Activated B cell treated with CpG ODN at 0.5 μM for 24 hours (primary cell): ENCODE measurements around the gene FIBCD1. TPM values are rescaled to one million over a fixed set of nuclear protein-coding genes. Genes with fewer than 3 reads are reported as not detected.
"Not testable (repeated sequence)": the region's sequence is repeated elsewhere in the genome, so short reads cannot be mapped to it uniquely, and the experiment has no call there.

Experiments used
- ATAC-seq: fragments of 200-7000 bp; cut with Tn5 transposase; one replicate; pipeline ENCODE4 v1.10.0; 2021; ENCODE audit warnings: low read depth, mild to moderate bottlenecking, moderate library complexity
- CTCF ChIA-PET: fragments of 350-600 bp; sonication (Branson Sonifier 250); formaldehyde crosslinking; loops from one replicate; lab custom pipeline; 2021; ENCODE audit warnings: antibody characterized with exemption; lab: Charles Lee
- POLR2A ChIA-PET: fragments of 350-600 bp; sonication (Branson Sonifier 250); formaldehyde crosslinking; loops from one replicate; lab custom pipeline; 2021; ENCODE audit warnings: antibody characterized with exemption; lab: Charles Lee
- DNase-seq: peaks from one replicate; pipeline ENCODE4 v3.0.0; 2022
- H3K27ac Mint-ChIP-seq: one replicate; pipeline ENCODE4 v1.8.0; 2020; ENCODE audit warnings: mixed read lengths
- H3K27me3 Mint-ChIP-seq: one replicate; pipeline ENCODE4 v1.8.0; 2021; ENCODE audit warnings: mixed read lengths
- H3K36me3 Mint-ChIP-seq: one replicate; pipeline ENCODE4 v1.8.0; 2021; ENCODE audit warnings: low read depth, mixed read lengths
- H3K4me1 Mint-ChIP-seq: one replicate; pipeline ENCODE4 v1.8.0; 2021; ENCODE audit warnings: mixed read lengths
- H3K4me3 Mint-ChIP-seq: one replicate; pipeline ENCODE4 v1.8.0; 2020; ENCODE audit warnings: mild to moderate bottlenecking, mixed read lengths
- H3K9me3 Mint-ChIP-seq: one replicate; pipeline ENCODE4 v1.8.0; 2020; ENCODE audit warnings: mixed read lengths
- intact Hi-C: fragments of 100-400 bp; cut with micrococcal nuclease; formaldehyde crosslinking; loops from one replicate; pipeline ENCODE4 v1.15.1; 2024
- total RNA-seq: library from RNA; stranded (reverse); gene quantifications from 2 replicates; pipeline ENCODE4 v1.2.3, GENCODE V29; 2022
- TF ChIP-seq, protein P1 (sequence below): fragments of 200-600 bp; IDR thresholded peaks from one replicate; pipeline ENCODE4 v1.8.0; 2022; ENCODE audit warnings: antibody characterized with exemption, mild to moderate bottlenecking

The FIBCD1 gene
- total RNA-seq, 1 donor from 2014 or later: not detected

DNA sequence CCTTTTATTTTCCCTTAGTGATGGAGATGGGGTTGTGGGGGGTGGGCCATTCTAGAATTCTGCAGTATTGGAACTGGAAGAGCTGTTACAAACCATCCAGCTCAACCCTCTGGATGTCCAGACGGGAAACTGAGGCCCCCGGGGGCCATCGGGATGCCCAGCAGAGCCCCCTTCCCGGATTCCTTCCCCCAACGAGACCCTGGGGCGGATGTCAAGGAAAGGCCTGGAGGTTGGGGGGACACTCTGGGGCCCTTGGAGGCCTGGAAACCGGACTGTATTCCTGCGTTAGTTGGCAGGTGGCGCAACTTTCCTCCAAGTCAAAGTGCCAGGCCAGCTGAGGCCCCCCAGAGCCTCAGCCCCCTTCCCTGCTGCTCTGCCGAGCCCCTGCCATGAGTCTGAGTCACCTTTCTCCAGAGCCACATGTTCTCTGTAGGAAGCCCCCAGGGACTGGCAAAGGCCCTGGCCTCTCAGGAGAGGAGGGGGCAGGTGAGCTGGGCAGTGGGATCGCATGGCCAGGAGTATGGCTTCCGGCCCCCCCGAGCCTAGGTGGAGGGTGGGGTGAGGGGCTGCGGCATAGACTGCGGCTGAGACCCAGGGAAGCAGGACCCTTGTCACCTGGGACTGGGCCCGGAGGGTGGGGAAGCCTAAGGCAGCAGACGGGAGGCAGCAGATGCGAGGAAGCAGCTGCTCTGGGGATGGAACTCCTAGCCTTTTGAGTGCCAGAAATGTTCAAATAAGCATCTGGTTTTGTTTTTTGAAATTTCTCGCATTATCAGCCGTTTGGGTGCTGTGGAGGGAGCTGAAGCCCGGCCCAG lies 17.8 kb upstream of the FIBCD1 start:
- no peaks in the 10 kb centered on the region for H3K4me1 Mint-ChIP-seq
- H3K9me3 Mint-ChIP-seq: peaks cover 2% of the 10 kb centered on the region
- intact Hi-C loops: no loop called here
- DNase-seq: no peak
- POLR2A ChIA-PET: no interaction called here
- CTCF ChIA-PET: interaction anchor here (1.0 kb wide), 1 partner anchor 99 kb away, joined by 3 read pairs; no protein-coding TSS in a partner anchor
- no peak for ATAC-seq
- no peak overlapping the region for H3K4me3 Mint-ChIP-seq
- H3K36me3 Mint-ChIP-seq: no peaks in the 10 kb centered on the region
- H3K27ac Mint-ChIP-seq: no peak overlapping the region
- TF ChIP-seq, protein P1, sequence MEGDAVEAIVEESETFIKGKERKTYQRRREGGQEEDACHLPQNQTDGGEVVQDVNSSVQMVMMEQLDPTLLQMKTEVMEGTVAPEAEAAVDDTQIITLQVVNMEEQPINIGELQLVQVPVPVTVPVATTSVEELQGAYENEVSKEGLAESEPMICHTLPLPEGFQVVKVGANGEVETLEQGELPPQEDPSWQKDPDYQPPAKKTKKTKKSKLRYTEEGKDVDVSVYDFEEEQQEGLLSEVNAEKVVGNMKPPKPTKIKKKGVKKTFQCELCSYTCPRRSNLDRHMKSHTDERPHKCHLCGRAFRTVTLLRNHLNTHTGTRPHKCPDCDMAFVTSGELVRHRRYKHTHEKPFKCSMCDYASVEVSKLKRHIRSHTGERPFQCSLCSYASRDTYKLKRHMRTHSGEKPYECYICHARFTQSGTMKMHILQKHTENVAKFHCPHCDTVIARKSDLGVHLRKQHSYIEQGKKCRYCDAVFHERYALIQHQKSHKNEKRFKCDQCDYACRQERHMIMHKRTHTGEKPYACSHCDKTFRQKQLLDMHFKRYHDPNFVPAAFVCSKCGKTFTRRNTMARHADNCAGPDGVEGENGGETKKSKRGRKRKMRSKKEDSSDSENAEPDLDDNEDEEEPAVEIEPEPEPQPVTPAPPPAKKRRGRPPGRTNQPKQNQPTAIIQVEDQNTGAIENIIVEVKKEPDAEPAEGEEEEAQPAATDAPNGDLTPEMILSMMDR: no peak
- H3K27me3 Mint-ChIP-seq: peaks cover 2% of the 10 kb centered on the region

DNA sequence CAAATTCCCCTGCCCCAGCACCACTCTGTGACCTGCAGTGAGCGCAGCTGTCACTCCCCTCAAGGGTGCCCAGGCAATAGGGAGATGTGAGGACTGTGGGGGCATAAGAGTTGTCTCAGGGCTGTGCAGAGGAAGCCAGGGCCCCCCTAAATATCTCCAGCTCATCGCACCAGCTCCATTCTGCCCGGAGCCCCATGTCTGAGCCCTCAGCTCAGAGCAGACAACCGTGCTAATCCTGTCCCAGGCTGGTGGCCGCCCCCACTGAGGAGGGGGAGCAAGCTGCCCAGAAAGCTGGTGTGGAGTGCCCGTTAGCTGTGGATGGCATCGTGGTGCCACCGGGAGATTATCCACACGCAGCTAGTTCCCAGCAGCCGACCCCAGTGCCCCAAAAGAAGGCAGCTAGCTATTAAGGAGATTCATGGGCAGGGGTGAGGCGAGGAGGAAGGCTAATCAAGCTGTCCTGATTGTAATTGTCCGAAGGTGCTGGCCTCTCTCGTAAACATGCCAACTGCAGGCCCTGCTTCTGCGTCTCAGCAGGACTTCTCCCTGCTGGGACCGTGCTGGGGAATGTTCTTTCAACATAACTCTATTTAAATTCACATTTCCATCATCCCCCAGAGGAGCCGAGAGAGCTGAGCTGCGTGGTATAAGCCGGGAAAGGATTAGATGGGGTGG lies 17.0 kb upstream of the FIBCD1 start:
- ATAC-seq: no peak
- DNase-seq: no peak
- intact Hi-C loops: no loop called here
- H3K4me3 Mint-ChIP-seq: no peak overlapping the region
- H3K4me1 Mint-ChIP-seq: no peaks in the 10 kb centered on the region
- no peaks in the 10 kb centered on the region for H3K36me3 Mint-ChIP-seq
- H3K27ac Mint-ChIP-seq: no peak overlapping the region
- peaks cover 2% of the 10 kb centered on the region for H3K9me3 Mint-ChIP-seq
- TF ChIP-seq, protein P1: no peak
- CTCF ChIA-PET: interaction anchor here (1.0 kb wide), 1 partner anchor 100 kb away, joined by 3 read pairs; no protein-coding TSS in a partner anchor
- POLR2A ChIA-PET: no interaction called here
- peaks cover 4% of the 10 kb centered on the region for H3K27me3 Mint-ChIP-seq

DNA sequence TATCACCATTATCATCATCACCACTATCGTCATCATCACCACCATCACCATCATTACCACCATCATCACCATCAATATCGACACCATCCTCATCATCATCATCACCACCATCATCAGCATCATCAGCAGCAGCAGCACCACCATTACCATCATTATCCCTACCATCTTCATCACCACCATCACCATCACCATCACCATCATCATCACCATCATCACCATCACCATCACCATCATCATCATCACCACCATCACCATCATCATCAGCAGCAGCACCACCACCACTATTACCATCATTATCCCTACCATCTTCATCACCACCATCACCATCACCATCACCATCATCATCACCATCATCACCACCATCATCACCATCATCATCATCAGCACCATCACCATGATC lies 15.9 kb upstream of the FIBCD1 start:
- intact Hi-C loops, DNase-seq, CTCF ChIA-PET, H3K36me3 Mint-ChIP-seq, H3K9me3 Mint-ChIP-seq, POLR2A ChIA-PET, H3K4me3 Mint-ChIP-seq, H3K4me1 Mint-ChIP-seq, H3K27me3 Mint-ChIP-seq, H3K27ac Mint-ChIP-seq, ATAC-seq: not testable (repeated sequence)

DNA sequence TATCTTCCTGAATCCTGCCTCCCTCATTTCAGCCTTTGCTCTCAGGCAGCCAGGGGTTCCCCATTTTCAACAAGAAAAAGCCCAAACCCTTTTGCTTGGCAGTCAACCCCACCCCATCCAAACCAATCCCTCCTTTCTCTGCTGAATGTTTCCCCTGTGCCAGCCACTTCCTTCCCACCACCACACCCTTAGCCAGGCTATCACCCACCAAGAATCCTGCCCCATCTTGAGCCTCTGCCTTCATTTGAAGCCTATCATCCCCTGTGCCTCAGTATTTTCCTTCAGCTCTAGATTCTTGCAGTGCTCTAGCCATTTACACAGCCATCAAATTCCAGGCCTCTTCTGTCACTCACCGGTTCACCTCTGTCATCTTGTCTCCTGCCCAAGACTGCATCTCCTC lies 15.3 kb upstream of the FIBCD1 start:
- POLR2A ChIA-PET: no interaction called here
- ATAC-seq (no peak), DNase-seq (no peak)
- intact Hi-C loops: no loop called here
- peaks cover 7% of the 10 kb centered on the region for H3K9me3 Mint-ChIP-seq
- peaks cover 14% of the 10 kb centered on the region for H3K27me3 Mint-ChIP-seq
- H3K27ac Mint-ChIP-seq: no peak overlapping the region
- TF ChIP-seq, protein P1: no peak
- H3K4me1 Mint-ChIP-seq: no peaks in the 10 kb centered on the region
- H3K4me3 Mint-ChIP-seq: no peak overlapping the region
- no peaks in the 10 kb centered on the region for H3K36me3 Mint-ChIP-seq
- CTCF ChIA-PET: no interaction called here

DNA sequence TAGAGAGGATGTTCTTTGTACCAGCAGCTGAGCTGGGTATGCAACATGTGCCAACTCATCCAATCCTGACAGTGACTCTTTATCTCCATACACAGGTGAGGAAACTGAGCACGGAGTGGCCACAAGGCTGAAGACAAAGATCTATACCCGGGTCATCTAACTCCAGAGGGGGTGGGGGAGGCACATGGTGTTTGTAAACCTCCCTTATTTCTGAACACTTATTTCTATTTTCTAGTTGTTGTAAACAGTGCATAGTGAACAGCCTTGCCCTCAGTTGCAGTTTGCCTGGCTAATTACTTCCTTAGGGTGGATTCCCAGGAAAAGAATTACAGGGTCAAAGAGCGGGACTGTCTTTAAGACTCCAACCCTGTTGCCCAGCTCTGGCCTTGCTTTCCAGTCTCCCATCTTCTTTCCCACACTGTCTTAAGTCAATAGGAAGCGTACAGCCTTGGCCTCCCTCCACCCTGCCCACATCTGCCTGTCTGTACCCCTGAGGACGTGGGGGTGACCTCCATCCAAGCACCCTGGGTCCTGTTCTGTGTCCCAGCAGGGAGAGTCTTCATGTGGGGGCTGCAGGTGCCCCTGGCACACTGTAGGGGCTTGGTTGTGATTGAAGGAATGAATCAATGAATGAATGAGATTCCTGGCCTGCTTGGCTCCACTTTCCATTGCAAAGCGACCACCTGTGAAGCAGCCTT lies 13.2 kb upstream of the FIBCD1 start:
- intact Hi-C loops: no loop called here
- Mint-ChIP-seq H3K36me3 (no peaks in the 10 kb centered on the region), H3K4me3 (no peak overlapping the region), H3K4me1 (no peaks in the 10 kb centered on the region), H3K9me3 (peaks cover 5% of the 10 kb centered on the region), H3K27ac (no peak overlapping the region), H3K27me3 (peaks cover 30% of the 10 kb centered on the region)
- TF ChIP-seq, protein P1: no peak
- no peak for DNase-seq
- ChIA-PET CTCF (interaction anchor here (0.8 kb wide), 1 partner anchor 327 kb away, joined by 3 read pairs; no protein-coding TSS in a partner anchor), POLR2A (no interaction called here)
- no peak for ATAC-seq
